Measurements from ENCODE around the gene ERN2. TPM values are rescaled to one million over a fixed set of nuclear protein-coding genes. Genes with fewer than 3 reads are reported as not detected.

ERN2 gene
- total and polyA plus RNA-seq, 2 of the 13 experiments (the other 11 are each of a cell fraction or from before 2014, with no cell fraction given): 2.2 to 3.5 TPM

DNA sequence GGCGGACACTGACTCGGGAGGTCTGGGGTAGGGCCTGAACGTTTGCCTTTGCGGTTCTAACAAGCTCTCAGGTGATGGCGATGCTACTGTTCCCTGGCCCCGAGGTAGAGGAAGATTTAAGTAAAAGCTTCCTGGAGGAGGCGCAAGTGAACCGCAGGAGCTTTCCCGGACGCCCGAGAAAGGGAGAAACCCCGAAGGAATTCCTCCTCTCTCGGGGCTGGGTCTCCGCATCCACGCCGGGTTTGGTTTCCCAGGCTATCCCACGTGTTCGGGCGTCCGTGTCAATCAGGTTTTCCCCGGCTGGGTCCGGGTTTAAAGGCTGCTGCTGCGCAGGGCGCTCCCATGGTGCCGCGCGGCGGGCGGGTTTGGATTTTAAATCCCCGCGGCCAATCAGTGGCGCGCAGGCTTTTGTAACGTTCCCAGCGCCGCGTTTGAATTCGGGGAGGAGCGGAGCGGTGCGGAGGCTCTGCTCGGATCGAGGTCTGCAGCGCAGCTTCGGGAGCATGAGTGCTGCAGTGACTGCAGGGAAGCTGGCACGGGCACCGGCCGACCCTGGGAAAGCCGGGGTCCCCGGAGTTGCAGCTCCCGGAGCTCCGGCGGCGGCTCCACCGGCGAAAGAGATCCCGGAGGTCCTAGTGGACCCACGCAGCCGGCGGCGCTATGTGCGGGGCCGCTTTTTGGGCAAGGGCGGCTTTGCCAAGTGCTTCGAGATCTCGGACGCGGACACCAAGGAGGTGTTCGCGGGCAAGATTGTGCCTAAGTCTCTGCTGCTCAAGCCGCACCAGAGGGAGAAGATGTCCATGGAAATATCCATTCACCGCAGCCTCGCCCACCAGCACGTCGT, 34.4 kb downstream of the ERN2 start, which contains the start of gene PLK1 (continued):
- TF ChIP-seq ZNF331 (CRISPR knock-in tag; IDR thresholded peaks at IDR 0.05) (peak; percentile 81), ZNF839 (CRISPR knock-in tag; IDR thresholded peaks at IDR 0.05; ENCODE audit: borderline replicate concordance) (no peak), MEF2D (CRISPR knock-in tag; IDR thresholded peaks at IDR 0.05) (no peak), WIZ (CRISPR knock-in tag; IDR thresholded peaks at IDR 0.05) (no peak), GLI4 (CRISPR knock-in tag; IDR thresholded peaks at IDR 0.05; ENCODE audit: borderline replicate concordance) (peak; percentile 58; the same call in 1 of the 2 replicates), DBP (CRISPR knock-in tag; IDR thresholded peaks at IDR 0.05; ENCODE audit: not compliant biosample characterization) (no peak), ETS1 (CRISPR knock-in tag; IDR thresholded peaks at IDR 0.05) (no peak; the same call in 1 of the 2 replicates), ZNF510 (CRISPR knock-in tag; IDR thresholded peaks at IDR 0.05; ENCODE audit: low read depth) (peak; percentile 88), ZNF12 (CRISPR knock-in tag; IDR thresholded peaks at IDR 0.05) (no peak), SP1 (IDR thresholded peaks at IDR 0.05) (no peak), SP1 (CRISPR knock-in tag; IDR thresholded peaks at IDR 0.05) (no peak; the same call in 1 of the 2 replicates), TMF1 (CRISPR knock-in tag; IDR thresholded peaks at IDR 0.05; ENCODE audit: low read depth) (peak; percentile 100), ZNF329 (CRISPR knock-in tag; IDR thresholded peaks at IDR 0.05; ENCODE audit: low read depth) (peak; percentile 62; the same call in 1 of the 2 replicates), ZNF772 (CRISPR knock-in tag; IDR thresholded peaks at IDR 0.05) (peak; percentile 92), SMAD1 (CRISPR knock-in tag; IDR thresholded peaks at IDR 0.05; ENCODE audit: borderline replicate concordance, low read depth) (peak; percentile 92; the same call in 1 of the 2 replicates), ZFP91 (CRISPR knock-in tag; IDR thresholded peaks at IDR 0.05; ENCODE audit: borderline replicate concordance) (peak; percentile 92; the same call in 1 of the 2 replicates), TAF1 (CRISPR knock-in tag; IDR thresholded peaks at IDR 0.05) (peak; percentile 89)
- TF ChIP-seq, protein P1, sequence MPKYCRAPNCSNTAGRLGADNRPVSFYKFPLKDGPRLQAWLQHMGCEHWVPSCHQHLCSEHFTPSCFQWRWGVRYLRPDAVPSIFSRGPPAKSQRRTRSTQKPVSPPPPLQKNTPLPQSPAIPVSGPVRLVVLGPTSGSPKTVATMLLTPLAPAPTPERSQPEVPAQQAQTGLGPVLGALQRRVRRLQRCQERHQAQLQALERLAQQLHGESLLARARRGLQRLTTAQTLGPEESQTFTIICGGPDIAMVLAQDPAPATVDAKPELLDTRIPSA (CRISPR knock-in tag; IDR thresholded peaks at IDR 0.05; ENCODE audit: borderline replicate concordance): no peak; the same call in 1 of the 2 replicates
- TF ChIP-seq, protein P2, sequence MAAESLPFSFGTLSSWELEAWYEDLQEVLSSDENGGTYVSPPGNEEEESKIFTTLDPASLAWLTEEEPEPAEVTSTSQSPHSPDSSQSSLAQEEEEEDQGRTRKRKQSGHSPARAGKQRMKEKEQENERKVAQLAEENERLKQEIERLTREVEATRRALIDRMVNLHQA (CRISPR knock-in tag; IDR thresholded peaks at IDR 0.05): no peak
- TF ChIP-seq, protein P3, sequence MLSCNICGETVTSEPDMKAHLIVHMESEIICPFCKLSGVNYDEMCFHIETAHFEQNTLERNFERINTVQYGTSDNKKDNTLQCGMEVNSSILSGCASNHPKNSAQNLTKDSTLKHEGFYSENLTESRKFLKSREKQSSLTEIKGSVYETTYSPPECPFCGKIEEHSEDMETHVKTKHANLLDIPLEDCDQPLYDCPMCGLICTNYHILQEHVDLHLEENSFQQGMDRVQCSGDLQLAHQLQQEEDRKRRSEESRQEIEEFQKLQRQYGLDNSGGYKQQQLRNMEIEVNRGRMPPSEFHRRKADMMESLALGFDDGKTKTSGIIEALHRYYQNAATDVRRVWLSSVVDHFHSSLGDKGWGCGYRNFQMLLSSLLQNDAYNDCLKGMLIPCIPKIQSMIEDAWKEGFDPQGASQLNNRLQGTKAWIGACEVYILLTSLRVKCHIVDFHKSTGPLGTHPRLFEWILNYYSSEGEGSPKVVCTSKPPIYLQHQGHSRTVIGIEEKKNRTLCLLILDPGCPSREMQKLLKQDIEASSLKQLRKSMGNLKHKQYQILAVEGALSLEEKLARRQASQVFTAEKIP (CRISPR knock-in tag; IDR thresholded peaks at IDR 0.05; ENCODE audit: borderline replicate concordance): no peak; the same call in 1 of the 2 replicates
- TF ChIP-seq, protein P4, sequence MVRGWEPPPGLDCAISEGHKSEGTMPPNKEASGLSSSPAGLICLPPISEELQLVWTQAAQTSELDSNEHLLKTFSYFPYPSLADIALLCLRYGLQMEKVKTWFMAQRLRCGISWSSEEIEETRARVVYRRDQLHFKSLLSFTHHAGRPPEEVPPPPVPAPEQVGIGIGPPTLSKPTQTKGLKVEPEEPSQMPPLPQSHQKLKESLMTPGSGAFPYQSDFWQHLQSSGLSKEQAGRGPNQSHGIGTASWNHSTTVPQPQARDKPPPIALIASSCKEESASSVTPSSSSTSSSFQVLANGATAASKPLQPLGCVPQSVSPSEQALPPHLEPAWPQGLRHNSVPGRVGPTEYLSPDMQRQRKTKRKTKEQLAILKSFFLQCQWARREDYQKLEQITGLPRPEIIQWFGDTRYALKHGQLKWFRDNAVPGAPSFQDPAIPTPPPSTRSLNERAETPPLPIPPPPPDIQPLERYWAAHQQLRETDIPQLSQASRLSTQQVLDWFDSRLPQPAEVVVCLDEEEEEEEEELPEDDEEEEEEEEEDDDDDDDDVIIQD (CRISPR knock-in tag; IDR thresholded peaks at IDR 0.05; ENCODE audit: low read depth): peak; percentile 75

Data from HepG2 (cell line).